Neutrophil (primary cell): Measurements from ENCODE around the gene HYAL1.
A peak's percentile ranks its signal among the peaks of the same experiment; 100 is the strongest.

Experiments
- H3K27ac ChIP-seq: fragments of 200-600 bp; sonication (generic); 2 replicates; pipeline ENCODE4 v1.5.1; 2016; ENCODE audit warnings: mild to moderate bottlenecking, moderate library complexity
- H3K27me3 ChIP-seq: fragments of 200-600 bp; sonication (generic); 2 replicates; pipeline ENCODE4 v1.6.0; 2016; ENCODE audit warnings: mild to moderate bottlenecking
- H3K36me3 ChIP-seq: fragments of 200-600 bp; sonication (generic); 2 replicates; pipeline ENCODE4 v1.5.1; 2017
- H3K4me1 ChIP-seq, 2 experiments: fragments of 200-600 bp in 1 of 2; sonication (generic) in 1 of 2; 1 replicate in 1 of 2; 2 replicates in 1 of 2; pipeline versions ENCODE4 v1.5.1 to v1.6.1; 2013 to 2016; ENCODE audit warnings: low read depth in 1 of 2, low read length in 1 of 2, mild to moderate bottlenecking in 1 of 2, moderate library complexity in 1 of 2; ENCODE audit not compliant: control insufficient read depth in 1 of 2, insufficient read depth in 1 of 2
- H3K4me3 ChIP-seq, 2 experiments: fragments of 200-600 bp in 1 of 2; sonication (generic) in 1 of 2; 1 replicate in 1 of 2; 2 replicates in 1 of 2; pipeline ENCODE4 v1.5.1; 2013 to 2016; ENCODE audit warnings: low read depth in 1 of 2, low read length in 1 of 2, mild to moderate bottlenecking in 1 of 2, moderate library complexity in 1 of 2
- H3K9me3 ChIP-seq: fragments of 200-600 bp; sonication (generic); 2 replicates; pipeline ENCODE4 v1.5.1; 2016
- CTCF ChIP-seq: fragments of 200-600 bp; sonication (generic); IDR thresholded peaks from 2 replicates; pipeline ENCODE4 v1.5.1; 2016; ENCODE audit warnings: antibody characterized with exemption

The HYAL1 gene

GRCh38 chr3:50276762-50277101 is 26.6 kb downstream of the HYAL1 start:
- H3K4me1 ChIP-seq: peaks cover 26 to 38% of the 10 kb centered on the region in 2 experiments
- no peaks in the 10 kb centered on the region for H3K36me3 ChIP-seq
- no peak for TF ChIP-seq CTCF
- no peak overlapping the region for H3K4me3 ChIP-seq
- no peak overlapping the region for H3K27ac ChIP-seq
- H3K27me3 ChIP-seq: peaks cover 61% of the 10 kb centered on the region
- H3K9me3 ChIP-seq: no peaks in the 10 kb centered on the region

GRCh38 chr3:50275996-50276761 is 27.2 kb downstream of the HYAL1 start:
- Histone ChIP-seq H3K36me3 (no peaks in the 10 kb centered on the region), H3K27me3 (peaks cover 61% of the 10 kb centered on the region), H3K4me3 (no peak overlapping the region), H3K27ac (no peak overlapping the region), H3K9me3 (no peaks in the 10 kb centered on the region), H3K4me1 (peaks cover 26 to 38% of the 10 kb centered on the region in 2 experiments)
- TF ChIP-seq CTCF: no peak

GRCh38 chr3:50275141-50275995 is 28.0 kb downstream of the HYAL1 start:
- H3K4me3 ChIP-seq: peak overlapping the region in 1 of 2 experiments; percentile 2
- H3K36me3 ChIP-seq: no peaks in the 10 kb centered on the region
- H3K27ac ChIP-seq: no peak overlapping the region
- H3K9me3 ChIP-seq: no peaks in the 10 kb centered on the region
- peaks cover 26 to 38% of the 10 kb centered on the region in 2 experiments for H3K4me1 ChIP-seq
- peaks cover 61% of the 10 kb centered on the region for H3K27me3 ChIP-seq
- TF ChIP-seq CTCF: no peak

GRCh38 chr3:50274371-50275104 is 28.8 kb downstream of the HYAL1 start:
- Histone ChIP-seq H3K27ac (no peak overlapping the region), H3K27me3 (peaks cover 61% of the 10 kb centered on the region), H3K4me3 (peak overlapping the region in 1 of 2 experiments; percentile 2), H3K36me3 (no peaks in the 10 kb centered on the region), H3K4me1 (peaks cover 26 to 38% of the 10 kb centered on the region in 2 experiments), H3K9me3 (no peaks in the 10 kb centered on the region)
- TF ChIP-seq CTCF: peak; percentile 85

GRCh38 chr3:50273689-50274065 is 29.7 kb downstream of the HYAL1 start:
- TF ChIP-seq CTCF: no peak
- Histone ChIP-seq H3K27ac (peak overlapping the region; percentile 63), H3K4me1 (peaks cover 26 to 38% of the 10 kb centered on the region in 2 experiments), H3K4me3 (peak overlapping the region; percentile 58 to 60), H3K27me3 (peaks cover 62% of the 10 kb centered on the region), H3K36me3 (no peaks in the 10 kb centered on the region), H3K9me3 (no peaks in the 10 kb centered on the region)
